ENCODE data around the gene CDC42EP4. TPM values are rescaled to one million over a fixed set of nuclear protein-coding genes. Genes with fewer than 3 reads are reported as not detected.

Gene CDC42EP4
- total and polyA plus RNA-seq, 2 experiments from 2014 or later: 4.4 to 19.9 TPM

DNA sequence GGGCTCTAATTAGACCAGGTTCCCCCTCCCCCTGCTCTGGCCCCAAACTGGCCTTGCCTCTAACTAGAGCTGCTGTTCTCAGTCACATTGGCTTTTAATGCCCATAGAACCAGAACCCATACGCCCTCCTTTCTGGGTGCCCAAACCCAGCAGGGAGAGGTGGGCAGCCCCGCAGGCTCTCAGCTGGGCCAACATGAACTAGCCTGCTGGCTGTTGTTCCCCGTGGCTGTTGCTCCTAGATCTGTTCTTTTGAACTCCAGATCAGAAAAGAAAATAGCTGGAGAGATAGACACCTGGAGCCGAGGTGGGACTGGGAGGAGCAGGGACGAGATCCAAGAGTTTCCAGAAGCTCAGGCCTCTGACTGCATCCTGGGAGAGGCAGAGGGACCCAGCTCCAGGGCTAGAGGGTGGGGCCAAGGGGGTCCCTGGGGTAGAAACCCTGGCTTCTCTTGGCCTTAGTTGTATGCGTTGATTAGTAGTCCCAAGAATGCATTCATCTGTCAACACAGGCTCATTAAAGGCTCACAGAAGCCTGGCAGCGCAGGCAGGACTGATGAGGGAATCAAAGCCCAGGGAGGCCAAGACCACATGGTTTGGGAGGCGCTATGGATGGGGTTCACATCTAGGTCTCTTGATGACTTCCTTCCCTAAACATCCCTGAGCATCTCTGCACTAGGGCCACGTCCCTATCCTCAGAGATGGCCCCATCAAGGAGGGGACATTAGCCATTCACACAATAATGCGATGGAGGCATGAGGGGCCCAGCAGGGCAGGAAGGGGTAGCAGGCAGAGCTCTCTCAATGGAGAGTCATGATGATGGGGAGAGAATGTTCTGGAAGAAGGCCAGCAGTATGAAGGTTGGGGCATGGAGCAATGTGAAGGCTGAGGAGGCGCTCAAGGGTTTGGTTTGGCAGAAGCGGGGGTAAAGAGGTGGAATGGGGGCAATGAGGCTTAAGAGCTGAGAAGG lies 48.8 kb downstream of the CDC42EP4 start (continued):
- TF ChIP-seq, protein P1, sequence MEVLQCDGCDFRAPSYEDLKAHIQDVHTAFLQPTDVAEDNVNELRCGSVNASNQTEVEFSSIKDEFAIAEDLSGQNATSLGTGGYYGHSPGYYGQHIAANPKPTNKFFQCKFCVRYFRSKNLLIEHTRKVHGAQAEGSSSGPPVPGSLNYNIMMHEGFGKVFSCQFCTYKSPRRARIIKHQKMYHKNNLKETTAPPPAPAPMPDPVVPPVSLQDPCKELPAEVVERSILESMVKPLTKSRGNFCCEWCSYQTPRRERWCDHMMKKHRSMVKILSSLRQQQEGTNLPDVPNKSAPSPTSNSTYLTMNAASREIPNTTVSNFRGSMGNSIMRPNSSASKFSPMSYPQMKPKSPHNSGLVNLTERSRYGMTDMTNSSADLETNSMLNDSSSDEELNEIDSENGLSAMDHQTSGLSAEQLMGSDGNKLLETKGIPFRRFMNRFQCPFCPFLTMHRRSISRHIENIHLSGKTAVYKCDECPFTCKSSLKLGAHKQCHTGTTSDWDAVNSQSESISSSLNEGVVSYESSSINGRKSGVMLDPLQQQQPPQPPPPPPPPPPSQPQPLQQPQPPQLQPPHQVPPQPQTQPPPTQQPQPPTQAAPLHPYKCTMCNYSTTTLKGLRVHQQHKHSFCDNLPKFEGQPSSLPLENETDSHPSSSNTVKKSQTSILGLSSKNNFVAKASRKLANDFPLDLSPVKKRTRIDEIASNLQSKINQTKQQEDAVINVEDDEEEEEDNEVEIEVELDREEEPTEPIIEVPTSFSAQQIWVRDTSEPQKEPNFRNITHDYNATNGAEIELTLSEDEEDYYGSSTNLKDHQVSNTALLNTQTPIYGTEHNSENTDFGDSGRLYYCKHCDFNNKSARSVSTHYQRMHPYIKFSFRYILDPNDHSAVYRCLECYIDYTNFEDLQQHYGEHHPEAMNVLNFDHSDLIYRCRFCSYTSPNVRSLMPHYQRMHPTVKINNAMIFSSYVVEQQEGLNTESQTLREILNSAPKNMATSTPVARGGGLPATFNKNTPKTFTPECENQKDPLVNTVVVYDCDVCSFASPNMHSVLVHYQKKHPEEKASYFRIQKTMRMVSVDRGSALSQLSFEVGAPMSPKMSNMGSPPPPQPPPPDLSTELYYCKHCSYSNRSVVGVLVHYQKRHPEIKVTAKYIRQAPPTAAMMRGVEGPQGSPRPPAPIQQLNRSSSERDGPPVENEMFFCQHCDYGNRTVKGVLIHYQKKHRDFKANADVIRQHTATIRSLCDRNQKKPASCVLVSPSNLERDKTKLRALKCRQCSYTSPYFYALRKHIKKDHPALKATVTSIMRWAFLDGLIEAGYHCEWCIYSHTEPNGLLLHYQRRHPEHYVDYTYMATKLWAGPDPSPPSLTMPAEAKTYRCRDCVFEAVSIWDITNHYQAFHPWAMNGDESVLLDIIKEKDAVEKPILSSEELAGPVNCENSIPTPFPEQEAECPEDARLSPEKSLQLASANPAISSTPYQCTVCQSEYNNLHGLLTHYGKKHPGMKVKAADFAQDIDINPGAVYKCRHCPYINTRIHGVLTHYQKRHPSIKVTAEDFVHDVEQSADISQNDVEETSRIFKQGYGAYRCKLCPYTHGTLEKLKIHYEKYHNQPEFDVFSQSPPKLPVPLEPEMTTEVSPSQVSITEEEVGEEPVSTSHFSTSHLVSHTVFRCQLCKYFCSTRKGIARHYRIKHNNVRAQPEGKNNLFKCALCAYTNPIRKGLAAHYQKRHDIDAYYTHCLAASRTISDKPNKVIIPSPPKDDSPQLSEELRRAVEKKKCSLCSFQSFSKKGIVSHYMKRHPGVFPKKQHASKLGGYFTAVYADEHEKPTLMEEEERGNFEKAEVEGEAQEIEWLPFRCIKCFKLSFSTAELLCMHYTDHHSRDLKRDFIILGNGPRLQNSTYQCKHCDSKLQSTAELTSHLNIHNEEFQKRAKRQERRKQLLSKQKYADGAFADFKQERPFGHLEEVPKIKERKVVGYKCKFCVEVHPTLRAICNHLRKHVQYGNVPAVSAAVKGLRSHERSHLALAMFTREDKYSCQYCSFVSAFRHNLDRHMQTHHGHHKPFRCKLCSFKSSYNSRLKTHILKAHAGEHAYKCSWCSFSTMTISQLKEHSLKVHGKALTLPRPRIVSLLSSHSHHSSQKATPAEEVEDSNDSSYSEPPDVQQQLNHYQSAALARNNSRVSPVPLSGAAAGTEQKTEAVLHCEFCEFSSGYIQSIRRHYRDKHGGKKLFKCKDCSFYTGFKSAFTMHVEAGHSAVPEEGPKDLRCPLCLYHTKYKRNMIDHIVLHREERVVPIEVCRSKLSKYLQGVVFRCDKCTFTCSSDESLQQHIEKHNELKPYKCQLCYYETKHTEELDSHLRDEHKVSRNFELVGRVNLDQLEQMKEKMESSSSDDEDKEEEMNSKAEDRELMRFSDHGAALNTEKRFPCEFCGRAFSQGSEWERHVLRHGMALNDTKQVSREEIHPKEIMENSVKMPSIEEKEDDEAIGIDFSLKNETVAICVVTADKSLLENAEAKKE (CRISPR knock-in tag; IDR thresholded peaks at IDR 0.05): no peak
- TF ChIP-seq JUNB (IDR thresholded peaks at IDR 0.05; ENCODE audit: unreplicated experiment) (no peak), ZNF331 (CRISPR knock-in tag; IDR thresholded peaks at IDR 0.05; ENCODE audit: low read depth) (no peak), POLR2AphosphoS5 (IDR thresholded peaks at IDR 0.05; ENCODE audit: low read depth) (no peak), ETS1 (IDR thresholded peaks at IDR 0.05) (no peak), EZH2phosphoT487 (IDR thresholded peaks at IDR 0.05; ENCODE audit: unreplicated experiment) (no peak)
